Suprapubic skin (tissue), 4 donors: Measurements from ENCODE around the gene NUP210L.
"Not testable (repeated sequence)": the region's sequence is repeated elsewhere in the genome, so short reads cannot be mapped to it uniquely, and the experiment has no call there.

Experiments used
- CTCF ChIP-seq, 2 donors: fragments of 200-600 bp in 1 of 2; fragments of 450-650 bp in 1 of 2; sonication (generic) in 1 of 2; IDR thresholded peaks; one replicate each; pipeline ENCODE4 v1.5.1; 2016 to 2019; ENCODE audit warnings: antibody characterized with exemption in 2 of 2, mild to moderate bottlenecking in 1 of 2, moderate library complexity in 1 of 2
- POLR2A ChIP-seq, 2 donors: fragments of 450-650 bp; IDR thresholded peaks; one replicate each; pipeline ENCODE4 v1.6.1; 2017; ENCODE audit warnings: antibody characterized with exemption in 2 of 2, mild to moderate bottlenecking in 2 of 2, moderate library complexity in 2 of 2
- POLR2AphosphoS5 ChIP-seq, 3 donors: sonication (generic); formaldehyde crosslinking; IDR thresholded peaks; one replicate each; pipeline ENCODE4 v1.6.1; 2017; ENCODE audit warnings: antibody characterized with exemption in 3 of 3

DNA sequence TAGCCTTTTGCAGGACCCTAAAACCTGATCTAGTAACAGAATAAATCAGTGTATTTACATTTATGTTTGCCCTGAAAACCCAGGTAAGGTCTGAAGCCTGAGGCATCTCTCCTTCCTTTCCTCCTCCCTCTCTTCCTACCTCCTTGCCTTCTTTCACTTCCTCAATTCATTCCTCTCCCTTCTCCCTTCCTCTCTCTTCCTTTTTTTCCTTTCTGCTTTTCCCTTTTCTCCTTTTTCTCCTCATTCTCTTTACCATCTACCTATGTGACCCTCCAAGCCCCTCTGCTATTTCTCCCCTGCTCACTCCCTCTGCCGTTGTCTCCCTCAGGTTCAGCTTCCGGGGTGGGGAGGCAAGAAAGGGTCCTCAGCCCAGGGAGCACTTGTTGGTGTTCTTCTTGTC, 173.1 kb downstream of the NUP210L start:
- not testable (repeated sequence) for TF ChIP-seq POLR2A, CTCF, POLR2AphosphoS5 (IDR thresholded peaks at IDR 0.05)
